IPS-NIHi7 (cell line): ENCODE measurements around the gene PRKCQ.

Experiments
- DNase-seq: peaks from one replicate; pipeline ENCODE4 v3.0.0; 2012; ENCODE audit warnings: mixed read lengths; ENCODE audit errors: extremely low spot score

PRKCQ gene

GRCh38 chr10:6408799-6409198 lies 171.3 kb downstream of the PRKCQ start:
- DNase-seq = no peak

DNA sequence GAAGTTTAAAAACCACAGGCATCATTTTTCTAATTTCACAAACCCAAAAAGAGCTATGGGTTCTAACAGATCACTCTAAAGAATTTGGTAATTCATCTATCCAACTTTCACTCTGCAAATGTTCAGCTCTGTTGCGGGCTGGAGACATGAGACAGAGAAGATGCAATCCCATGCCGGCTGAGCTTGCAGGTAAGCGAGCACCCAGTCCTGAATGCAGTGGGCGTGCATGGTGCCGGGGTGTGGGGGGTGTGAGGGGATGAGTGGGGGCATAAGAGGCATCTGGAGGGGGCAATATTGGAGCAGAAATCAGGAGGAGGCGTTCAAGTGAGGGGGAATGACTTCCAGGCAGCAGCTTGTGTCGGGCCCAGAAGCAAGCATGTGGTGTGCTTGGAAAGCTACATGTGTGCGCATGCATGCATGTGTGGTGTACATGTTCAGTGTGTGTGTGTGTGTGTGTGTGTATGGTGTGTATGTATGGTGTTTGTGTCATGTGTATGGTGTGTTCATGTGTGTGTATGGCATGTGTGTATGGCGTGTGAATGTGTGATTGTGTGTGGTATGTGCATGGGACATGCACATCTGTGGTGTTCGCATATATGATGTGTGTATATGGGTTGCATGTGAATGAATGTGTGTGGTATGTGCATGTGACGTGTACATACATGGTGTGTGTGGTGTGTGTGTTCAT lies 172.9 kb downstream of the PRKCQ start:
- DNase-seq = no peak

GRCh38 chr10:6406220-6407033 lies 173.6 kb downstream of the PRKCQ start:
- no peak for DNase-seq

GRCh38 chr10:6405713-6406112 lies 174.4 kb downstream of the PRKCQ start:
- DNase-seq = no peak

DNA sequence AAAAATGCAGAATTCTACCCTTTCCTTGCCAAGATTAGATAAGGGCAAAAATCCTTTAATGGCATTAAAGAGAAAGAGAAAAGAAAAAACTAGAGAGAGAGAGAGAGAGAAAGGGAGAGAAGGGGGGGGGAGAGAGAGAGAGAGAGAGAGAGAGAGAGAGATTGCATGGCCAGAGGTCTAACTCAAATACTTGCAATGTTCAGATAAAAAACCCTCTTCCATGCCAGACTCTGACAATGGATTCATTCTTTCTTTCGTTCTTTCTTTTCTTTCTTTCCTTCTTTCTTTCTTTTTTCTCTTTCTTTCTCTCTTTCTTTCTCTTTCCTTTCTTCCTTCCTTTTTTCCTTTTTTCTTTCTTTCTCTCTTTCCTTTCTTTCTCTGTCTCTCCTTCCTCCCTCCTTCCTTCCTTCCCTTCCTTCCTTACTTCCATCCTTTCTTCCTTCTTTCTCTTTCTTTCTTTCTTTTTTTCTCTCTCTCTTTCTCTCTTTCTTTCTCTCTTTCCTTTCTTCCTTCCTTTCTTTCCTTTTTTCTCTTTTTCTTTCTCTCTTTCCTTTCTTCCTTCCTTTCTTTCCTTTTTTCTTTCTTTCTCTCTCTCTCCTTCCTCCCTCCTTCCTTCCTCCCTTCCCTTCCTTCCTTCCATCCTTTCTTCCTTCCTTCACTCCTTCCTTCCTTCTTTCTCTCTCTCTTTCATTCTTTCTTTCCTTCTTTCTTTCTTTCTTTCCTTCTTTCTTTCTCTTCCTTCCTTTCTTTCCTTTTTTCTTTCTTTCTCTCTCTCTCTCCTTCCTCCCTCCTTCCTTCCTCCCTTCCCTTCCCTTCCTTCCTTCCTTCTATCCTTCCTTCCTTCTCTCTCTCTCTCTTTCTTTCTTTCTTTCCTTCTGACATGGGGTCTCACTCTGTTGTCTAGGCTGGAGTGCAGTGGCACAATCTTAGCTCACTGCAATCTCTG lies 175.7 kb downstream of the PRKCQ start:
- DNase-seq = no peak

DNA sequence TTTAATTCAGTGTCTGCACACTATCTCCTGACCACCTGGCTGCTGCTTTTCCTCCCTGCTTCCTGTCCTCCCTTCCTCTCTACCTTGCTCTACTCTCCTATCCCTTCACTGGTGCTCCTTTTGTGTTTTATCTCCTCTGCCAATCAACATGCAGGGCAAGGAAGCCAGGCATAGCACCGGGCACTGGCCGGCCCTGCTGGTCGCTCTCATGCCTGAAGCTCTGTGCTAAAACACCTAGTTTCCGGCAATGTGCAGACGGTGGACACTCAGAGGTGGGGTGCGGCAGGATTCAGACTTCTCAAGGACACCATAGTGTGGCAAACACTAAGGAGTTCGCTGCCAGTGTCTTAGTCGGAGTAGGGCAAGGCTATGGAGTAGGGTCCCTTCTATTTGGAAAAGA lies 177.1 kb downstream of the PRKCQ start:
- no peak for DNase-seq

DNA sequence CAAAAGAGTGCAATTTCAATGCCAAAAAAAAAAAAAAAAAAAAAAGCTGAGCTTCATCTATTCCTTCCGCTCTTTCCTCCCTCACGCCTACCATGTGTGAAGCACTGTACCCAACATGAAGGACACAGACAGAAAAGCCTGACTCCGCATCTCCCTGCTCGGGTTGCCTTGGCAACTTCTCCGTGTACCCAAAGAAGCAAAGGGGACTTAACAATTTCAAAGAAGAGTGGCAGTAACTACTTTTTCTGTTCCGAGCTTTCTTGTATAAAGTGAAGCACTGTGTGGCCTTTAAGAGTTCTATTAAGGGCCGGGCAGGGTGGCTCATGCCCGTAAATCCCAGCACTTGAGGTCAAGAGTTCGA lies 177.7 kb downstream of the PRKCQ start:
- DNase-seq = no peak

DNA sequence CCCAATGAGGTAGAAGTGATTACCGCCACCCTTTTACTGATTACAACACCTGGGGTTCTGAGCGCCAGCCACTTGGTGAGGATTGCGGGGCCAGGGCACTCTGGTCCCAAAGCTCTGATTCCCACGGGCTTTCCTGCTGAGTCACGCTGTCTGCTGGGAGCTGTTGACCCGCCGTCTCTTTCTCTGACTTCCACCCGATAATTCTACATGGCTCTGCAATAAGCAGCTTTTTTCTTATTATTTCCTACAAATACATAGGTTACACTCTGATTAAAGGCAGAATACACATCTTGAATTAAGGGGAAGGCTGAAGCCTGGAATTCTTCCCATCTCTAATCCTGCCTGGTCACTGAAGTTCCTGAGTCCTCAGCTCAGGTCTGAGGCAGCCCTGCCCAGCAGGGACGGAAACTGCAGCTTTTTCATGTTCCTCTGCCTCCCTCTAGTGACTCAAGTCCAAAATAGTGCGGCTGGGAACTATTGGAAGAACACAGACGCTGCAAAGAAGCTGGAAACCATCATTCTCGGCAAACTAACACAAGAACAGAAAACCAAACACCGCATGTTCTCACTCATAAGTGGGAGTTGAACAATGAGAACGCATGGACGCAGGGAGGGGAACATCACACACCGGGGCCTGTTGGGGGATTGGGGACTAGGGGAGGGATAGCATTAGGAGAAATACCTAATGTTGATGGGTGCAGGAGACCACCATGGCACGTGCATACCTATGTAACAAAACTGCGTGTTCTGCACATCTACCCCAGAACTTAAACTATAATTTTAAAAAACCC lies 178.3 kb downstream of the PRKCQ start:
- DNase-seq = peak; percentile 90

DNA sequence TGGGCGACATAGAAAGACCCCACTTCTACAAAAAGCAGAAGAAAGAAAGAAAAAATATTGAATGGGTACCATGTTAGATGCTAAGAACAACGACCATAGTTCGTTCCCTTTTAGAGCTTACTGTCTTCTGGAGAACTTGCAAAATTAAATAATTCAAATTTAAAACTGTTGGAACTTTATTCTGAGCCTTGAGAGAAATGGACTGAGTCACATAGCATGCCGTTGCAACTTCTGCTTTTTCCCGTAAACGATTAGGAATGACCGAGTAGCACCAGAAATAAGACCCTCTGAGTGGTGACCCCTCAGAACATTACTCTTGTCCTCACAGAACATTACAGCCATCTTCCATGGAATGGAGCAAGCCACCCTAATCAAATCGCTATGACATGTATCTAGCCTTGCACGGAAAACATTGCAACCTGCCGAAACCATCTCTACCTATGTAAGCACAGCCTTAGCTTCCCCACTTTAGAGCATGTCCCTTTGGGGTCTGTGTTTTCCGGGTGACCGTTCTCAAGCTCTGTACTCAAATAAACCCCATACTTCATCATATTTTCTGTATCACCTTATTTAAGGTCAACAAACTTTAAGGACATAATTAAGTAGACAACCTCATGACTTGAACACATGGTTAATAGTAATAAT lies 179.1 kb downstream of the PRKCQ start:
- no peak for DNase-seq

DNA sequence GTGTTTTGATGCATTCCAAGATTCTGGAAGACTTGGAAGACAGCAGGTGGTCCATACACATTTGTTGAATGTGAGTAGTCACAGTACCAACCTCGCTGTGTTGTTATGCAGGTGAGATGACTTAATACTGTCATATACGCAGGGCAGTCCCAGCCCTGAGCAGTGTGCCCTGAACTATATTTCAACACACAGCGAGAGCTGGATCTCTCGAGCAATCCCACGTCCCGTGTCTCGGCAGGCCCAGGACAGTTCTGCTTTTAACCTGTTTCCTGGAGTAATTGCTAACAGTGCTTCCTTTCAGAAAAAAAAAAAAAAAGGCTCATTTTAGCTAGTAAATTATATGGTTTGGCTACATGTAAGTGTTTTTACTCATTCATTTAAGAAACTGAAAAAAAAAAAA lies 179.7 kb downstream of the PRKCQ start:
- no peak for DNase-seq

- DNase-seq = no peak
Observed at GRCh38 chr10:6399879-6400278, 180.2 kb downstream of the PRKCQ start.

DNA sequence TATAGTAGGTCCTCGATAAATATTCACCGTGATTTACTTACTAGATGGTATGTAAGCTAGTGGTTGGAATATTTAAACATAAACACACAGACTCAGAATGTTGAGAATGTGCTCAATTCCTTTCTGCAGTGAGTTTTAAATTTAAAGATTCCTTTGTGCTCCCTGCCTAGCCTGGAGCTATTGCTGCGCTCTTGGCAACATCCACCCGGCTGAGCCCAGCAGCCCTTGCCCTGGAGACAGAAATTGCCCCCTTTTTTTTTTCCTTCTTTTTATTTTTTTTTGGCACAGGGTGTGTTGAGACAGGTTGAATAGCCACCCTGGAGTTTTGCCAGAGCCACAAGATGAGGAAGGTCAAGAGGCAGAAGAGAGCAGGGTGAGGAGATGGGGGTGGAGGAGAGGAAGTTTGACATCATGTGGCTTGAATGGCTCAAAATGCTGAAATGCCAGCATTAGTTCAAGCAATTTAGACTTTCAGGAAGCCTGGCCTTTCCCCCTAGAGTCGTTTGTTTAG lies 180.8 kb downstream of the PRKCQ start:
- DNase-seq = no peak

DNA sequence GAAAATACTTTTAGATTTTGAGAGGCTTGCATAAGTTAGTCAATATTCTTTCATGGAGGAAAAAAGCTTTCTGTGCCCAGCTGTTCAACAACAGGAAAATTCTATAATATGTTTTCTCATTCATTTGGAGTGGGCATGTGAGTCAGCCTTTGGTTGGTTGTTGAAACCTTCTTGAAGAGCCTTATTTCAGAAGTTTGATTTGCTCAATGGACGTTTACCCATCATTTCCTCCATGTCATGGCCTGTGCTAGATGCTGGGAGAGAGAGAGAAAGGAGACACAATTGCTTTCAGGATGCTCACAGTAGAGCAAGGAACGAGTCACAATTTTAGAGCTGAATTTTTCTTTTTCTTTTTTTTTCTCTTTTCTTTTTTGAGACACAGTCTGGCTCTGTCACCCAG lies 181.7 kb downstream of the PRKCQ start:
- DNase-seq = no peak

DNA sequence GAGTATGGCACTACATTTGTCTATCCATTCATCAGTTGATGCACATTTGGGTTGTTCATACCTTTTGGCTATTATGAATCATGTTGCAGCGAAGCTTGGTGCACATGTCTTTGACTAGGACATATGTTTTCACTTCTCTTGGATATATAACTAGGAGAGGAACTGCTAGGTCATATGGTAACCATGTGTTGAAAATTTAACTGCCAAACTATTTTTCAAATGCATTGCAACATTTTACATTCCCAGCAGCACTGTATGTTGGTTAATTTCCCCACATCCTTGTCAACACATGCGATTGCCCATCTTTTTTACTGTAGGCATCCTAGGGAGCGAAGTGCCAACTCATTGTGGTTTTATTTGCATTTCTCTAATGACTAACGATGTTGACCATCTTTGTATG lies 183.4 kb downstream of the PRKCQ start:
- no peak for DNase-seq

- no peak for DNase-seq
Observed at GRCh38 chr10:6396226-6396625, 183.8 kb downstream of the PRKCQ start.

DNA sequence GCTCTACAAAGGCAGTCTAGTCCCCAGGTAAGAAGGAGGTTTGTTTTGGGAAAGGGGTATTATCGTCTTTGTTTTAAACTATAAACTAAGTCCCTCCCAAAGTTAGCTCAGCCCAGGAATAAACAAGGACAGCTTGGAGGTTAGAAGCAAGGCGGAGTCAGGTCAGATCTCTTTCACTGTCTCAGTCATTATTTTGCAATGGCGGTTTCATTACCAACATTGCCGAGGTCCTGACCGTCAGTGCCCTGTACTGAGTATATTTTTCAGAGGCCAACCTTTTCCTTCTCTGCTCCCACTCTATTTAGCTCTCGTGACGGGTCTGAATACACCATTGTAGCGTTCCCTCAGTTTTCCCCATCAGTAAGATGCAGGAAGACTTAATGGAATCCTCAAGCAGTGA lies 184.5 kb downstream of the PRKCQ start:
- no peak for DNase-seq

DNA sequence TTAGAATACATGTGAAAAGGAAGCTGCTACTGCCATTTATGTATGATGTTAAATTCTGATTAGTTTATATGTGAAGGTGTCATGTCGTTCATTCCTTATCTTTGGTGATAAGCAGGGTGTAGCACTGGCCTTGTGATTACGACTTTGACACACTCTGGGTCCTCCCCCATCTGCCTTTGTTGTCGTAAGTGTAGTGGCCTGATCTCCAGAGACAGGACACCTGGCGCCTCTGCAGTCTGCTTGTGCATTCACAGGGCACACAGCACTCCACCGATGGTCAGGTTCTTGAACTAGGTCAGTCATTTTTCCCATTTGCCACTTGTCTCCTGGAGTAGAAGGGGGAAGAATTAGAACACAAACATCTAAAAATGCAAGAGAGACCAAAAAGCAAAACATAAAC lies 186.0 kb downstream of the PRKCQ start:
- no peak for DNase-seq

DNA sequence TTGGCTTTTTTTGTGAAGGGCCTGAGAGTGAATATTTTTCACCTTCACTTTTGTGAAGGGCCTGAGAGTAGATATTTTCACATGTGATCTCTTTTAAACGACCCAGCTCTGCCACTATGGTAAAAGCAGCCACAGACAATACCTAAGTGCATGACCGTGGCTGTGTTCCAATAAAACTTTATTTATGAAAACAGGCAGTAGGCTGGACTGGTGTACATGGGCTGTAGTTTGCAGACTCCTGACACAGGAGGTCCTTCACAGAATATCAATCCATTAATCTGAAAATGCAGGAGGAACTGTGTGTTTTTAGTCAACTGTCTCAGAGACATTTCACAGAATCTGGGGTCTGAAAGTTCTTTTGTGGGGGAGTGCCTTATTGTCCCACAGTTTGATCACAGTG lies 186.9 kb downstream of the PRKCQ start:
- DNase-seq = no peak

DNA sequence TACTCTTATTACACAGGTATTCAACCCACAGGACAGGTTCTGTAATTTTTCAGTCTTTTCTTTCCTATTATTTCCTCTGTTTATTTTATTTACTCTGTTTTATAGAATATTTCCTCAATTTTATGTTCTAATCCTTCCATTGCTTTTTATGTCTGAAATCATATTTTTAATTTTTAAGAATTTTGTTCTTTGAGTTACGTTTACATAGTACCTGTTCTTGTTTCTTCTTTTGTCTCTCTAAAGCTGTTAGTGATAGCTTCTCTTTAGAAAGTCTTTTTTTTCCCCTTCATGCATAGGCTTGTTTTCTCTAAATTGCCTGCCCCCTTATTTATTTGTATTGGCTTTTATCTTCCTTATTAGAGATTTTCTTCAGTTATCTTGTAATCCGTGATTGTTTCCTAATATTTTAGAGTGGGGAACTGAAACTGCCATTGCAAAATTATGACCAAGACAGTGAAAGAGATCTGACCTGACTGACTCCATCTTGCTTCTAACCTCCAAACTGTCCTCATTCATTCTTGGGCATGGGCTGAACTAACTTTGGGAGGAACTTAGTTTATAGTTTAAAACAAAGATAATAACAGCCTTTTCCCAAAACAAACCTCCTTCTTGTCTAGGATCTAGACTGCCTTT lies 189.7 kb downstream of the PRKCQ start:
- DNase-seq = no peak

DNA sequence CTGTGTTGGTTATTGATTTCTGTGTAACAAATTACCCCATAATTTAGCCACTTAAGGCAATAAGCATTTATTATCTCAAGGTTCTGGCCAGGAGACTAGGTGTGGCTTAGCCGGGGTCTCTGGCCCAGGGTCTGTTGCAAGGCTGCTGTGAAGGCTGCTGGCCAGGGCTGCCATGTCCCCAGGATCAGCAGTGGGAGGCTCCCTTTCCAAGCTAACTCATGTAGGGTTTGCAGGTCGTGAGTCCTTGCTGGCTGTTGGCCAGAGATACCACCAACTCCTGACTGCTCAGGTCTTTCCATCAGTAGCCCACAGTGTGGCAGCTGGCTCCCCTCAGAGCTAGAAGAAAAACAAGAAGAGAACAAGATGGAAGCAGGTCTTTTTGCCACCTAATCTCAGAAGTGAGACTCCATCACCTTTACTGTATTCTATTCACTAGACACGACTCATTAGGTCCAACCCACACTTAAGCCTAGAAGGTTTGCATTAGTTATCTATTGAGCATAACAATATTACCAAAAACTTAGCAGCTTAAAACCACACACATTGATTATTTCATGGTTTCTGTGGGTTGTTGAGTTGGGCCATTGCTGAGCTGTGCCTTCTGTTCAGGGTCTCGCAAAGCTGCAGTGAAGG lies 191.7 kb downstream of the PRKCQ start:
- DNase-seq = no peak
